Osteoblast (primary cell): Measurements from ENCODE around the gene ANKRD44. TPM values are rescaled to one million over a fixed set of nuclear protein-coding genes. Genes with fewer than 3 reads are reported as not detected.
A peak's percentile ranks its signal among the peaks of the same experiment; 100 is the strongest.

Experiments
- DNase-seq: peaks from one replicate; pipeline ENCODE4 v3.0.0; 2011; ENCODE audit warnings: low spot score, mixed read lengths; ENCODE audit not compliant: insufficient read length; ENCODE audit errors: missing footprints
- H2AFZ ChIP-seq: 2 replicates; pipeline ENCODE4 v1.6.0; 2011; ENCODE audit warnings: mild to moderate bottlenecking, low read length
- H3K27ac ChIP-seq: 2 replicates; pipeline ENCODE4 v1.5.1; 2011; ENCODE audit warnings: mild to moderate bottlenecking, low read depth, low read length, moderate library complexity
- H3K27me3 ChIP-seq: 2 replicates; pipeline ENCODE4 v1.6.0; 2012; ENCODE audit warnings: mild to moderate bottlenecking, control low read depth, inconsistent platforms, low read length, moderate library complexity; ENCODE audit not compliant: insufficient read depth
- H3K36me3 ChIP-seq: 2 replicates; pipeline ENCODE4 v1.5.1; 2011; ENCODE audit warnings: mild to moderate bottlenecking, low read length, control low read depth, moderate library complexity; ENCODE audit not compliant: insufficient read depth
- H3K4me1 ChIP-seq: 2 replicates; pipeline ENCODE4 v1.5.1; 2011; ENCODE audit warnings: mild to moderate bottlenecking, low read length, control low read depth, moderate library complexity; ENCODE audit not compliant: insufficient read depth
- H3K4me2 ChIP-seq: 2 replicates; pipeline ENCODE4 v1.6.0; 2011; ENCODE audit warnings: mild to moderate bottlenecking, low read length; ENCODE audit not compliant: insufficient read depth
- H3K4me3 ChIP-seq: fragments of 200-600 bp; sonication (generic); 3 replicates; pipeline ENCODE4 v1.5.1; 2012; ENCODE audit warnings: mild to moderate bottlenecking, low read length, inconsistent platforms; ENCODE audit not compliant: insufficient read depth
- H3K79me2 ChIP-seq: 2 replicates; pipeline ENCODE4 v1.6.0; 2012; ENCODE audit warnings: mild to moderate bottlenecking, low read length, control low read depth, inconsistent platforms; ENCODE audit not compliant: insufficient read depth
- H3K9me3 ChIP-seq: 2 replicates; pipeline ENCODE4 v1.5.1; 2011; ENCODE audit warnings: low read depth, low read length, control low read depth
- H4K20me1 ChIP-seq: 2 replicates; pipeline ENCODE4 v1.6.0; 2012; ENCODE audit warnings: mild to moderate bottlenecking, low read length, control low read depth; ENCODE audit not compliant: insufficient read depth
- CTCF ChIP-seq: IDR thresholded peaks from 2 replicates; pipeline ENCODE4 v1.5.1; 2011; ENCODE audit warnings: mild to moderate bottlenecking, low read depth, low read length, moderate library complexity; ENCODE audit errors: extremely low read depth
- total RNA-seq: library from RNA; depleted of rRNA; stranded (reverse); fragments of >200 nt; gene quantifications from 2 replicates; pipeline ENCODE4 v1.2.3, GENCODE V29; 2012

Gene ANKRD44
- total RNA-seq, 1 donor, result 44.5 TPM

DNA sequence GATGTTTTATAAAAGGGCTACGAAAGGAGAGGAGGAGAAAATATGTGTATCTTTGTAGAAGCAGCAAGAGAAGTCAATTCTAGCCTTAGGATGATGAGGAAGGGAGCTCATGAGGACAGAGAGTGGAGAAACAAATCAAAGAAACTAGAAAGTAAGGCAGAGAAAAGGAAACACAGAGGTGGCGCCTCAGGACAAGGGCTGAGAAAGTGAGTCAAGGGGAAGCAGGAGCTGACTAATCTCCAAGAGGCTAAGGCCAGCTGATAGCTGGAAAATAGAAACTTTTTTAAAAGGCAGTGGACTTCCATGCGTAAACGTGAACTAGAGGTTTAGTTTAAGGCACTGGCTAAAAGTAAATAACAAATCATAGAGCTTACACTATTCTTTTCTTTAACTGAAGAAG is 173.3 kb downstream of the ANKRD44 start:
- TF ChIP-seq CTCF, result no peak
- Histone ChIP-seq H4K20me1 (no peaks in the 10 kb centered on the region), H3K36me3 (no peaks in the 10 kb centered on the region), H3K4me2 (peak overlapping the region; percentile 31), H2AFZ (peak overlapping the region; percentile 2), H3K4me3 (no peak overlapping the region), H3K4me1 (peaks cover 22% of the 10 kb centered on the region), H3K79me2 (no peaks in the 10 kb centered on the region), H3K27ac (no peak overlapping the region), H3K27me3 (no peaks in the 10 kb centered on the region), H3K9me3 (no peaks in the 10 kb centered on the region)
- no peak for DNase-seq

DNA sequence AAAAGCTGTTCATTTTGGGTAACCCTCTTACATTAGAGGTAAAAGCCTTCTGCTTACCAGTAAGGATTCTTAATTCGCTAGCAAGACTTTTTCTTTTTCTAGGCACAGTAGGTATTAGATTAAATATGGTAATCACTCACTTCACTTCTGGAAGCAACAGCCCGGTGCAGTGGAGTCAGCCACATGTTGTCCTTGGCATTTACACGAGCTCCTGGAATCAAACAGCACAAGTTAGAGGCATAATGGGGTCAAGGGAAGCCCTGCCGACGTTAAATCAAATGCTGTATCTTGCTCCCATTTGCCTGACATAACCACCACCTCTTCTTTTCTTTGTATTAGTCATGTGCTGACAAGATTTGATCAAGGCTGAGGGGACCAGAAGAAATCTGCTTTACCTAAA is 174.1 kb downstream of the ANKRD44 start:
- Histone ChIP-seq H3K27ac (no peak overlapping the region), H3K4me3 (no peak overlapping the region), H3K9me3 (no peaks in the 10 kb centered on the region), H3K79me2 (no peaks in the 10 kb centered on the region), H4K20me1 (no peaks in the 10 kb centered on the region), H3K4me2 (no peak overlapping the region), H2AFZ (no peak overlapping the region), H3K36me3 (no peaks in the 10 kb centered on the region), H3K27me3 (no peaks in the 10 kb centered on the region), H3K4me1 (peaks cover 22% of the 10 kb centered on the region)
- TF ChIP-seq CTCF, result no peak
- no peak for DNase-seq

DNA sequence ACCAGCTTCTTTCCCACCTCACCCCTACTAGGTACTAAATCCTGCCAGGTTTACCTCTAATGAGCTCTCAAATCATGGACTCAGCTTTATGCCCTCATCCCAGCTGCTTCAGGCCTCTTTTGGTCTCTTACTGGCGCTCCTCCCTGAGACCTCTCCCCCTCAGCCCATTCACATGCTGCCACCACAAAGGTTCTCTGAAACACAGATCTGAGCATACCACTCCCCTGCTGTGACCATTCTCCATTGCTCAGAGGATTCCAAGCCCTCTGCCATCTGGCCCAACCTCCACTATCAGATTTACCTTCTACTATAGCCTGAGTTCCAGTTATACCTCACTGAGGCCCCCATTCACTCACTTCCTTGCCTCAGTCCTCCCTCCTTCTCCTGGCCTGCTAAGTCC is 174.8 kb downstream of the ANKRD44 start:
- H3K79me2 ChIP-seq, result no peaks in the 10 kb centered on the region
- no peaks in the 10 kb centered on the region for H3K36me3 ChIP-seq
- H3K4me2 ChIP-seq, result no peak overlapping the region
- H3K27me3 ChIP-seq, result no peaks in the 10 kb centered on the region
- TF ChIP-seq CTCF, result no peak
- no peak overlapping the region for H3K4me3 ChIP-seq
- DNase-seq, result no peak
- peaks cover 22% of the 10 kb centered on the region for H3K4me1 ChIP-seq
- no peak overlapping the region for H2AFZ ChIP-seq
- no peak overlapping the region for H3K27ac ChIP-seq
- H3K9me3 ChIP-seq, result no peaks in the 10 kb centered on the region
- no peaks in the 10 kb centered on the region for H4K20me1 ChIP-seq

DNA sequence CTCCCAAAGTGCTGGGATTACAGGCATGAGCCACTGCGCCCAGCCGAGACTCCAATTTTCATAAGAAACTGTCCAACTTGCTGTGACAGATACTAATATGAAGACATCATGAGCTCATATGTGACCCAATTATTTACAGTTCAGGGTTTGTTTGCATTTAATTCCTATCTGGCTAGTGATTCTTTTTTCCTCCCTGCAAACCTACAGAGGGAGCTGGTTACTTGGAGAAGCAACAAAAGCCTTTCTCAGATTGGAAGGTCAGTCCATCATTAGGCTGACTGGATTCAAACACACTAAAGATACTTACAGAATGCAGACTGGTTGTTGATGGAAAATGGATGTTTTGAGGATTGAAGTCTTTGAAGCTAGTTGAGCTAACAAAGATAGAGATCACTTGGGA is 176.4 kb downstream of the ANKRD44 start:
- no peaks in the 10 kb centered on the region for H3K36me3 ChIP-seq
- no peaks in the 10 kb centered on the region for H4K20me1 ChIP-seq
- TF ChIP-seq CTCF, result peak; percentile 17
- H3K27ac ChIP-seq, result no peak overlapping the region
- no peak overlapping the region for H3K4me3 ChIP-seq
- no peaks in the 10 kb centered on the region for H3K9me3 ChIP-seq
- H3K79me2 ChIP-seq, result no peaks in the 10 kb centered on the region
- no peaks in the 10 kb centered on the region for H3K27me3 ChIP-seq
- no peak overlapping the region for H3K4me2 ChIP-seq
- DNase-seq, result no peak
- H3K4me1 ChIP-seq, result peaks cover 22% of the 10 kb centered on the region
- H2AFZ ChIP-seq, result no peak overlapping the region
